Measurements from ENCODE around the gene GBF1. TPM values are rescaled to one million over a fixed set of nuclear protein-coding genes. Genes with fewer than 3 reads are reported as not detected.

The GBF1 gene
- total RNA-seq, 1 donor from 2014 or later, result 36.7 TPM

- no peak for DNase-seq (ENCODE audit: low read depth)
- H3K27me3 ChIP-seq (ENCODE audit: control insufficient read depth, insufficient read depth, low read length), result no peaks in the 10 kb centered on the region
- no peaks in the 10 kb centered on the region for H3K36me3 ChIP-seq (ENCODE audit: control insufficient read depth, insufficient read depth, low read length)
- no peak for TF ChIP-seq CTCF (IDR thresholded peaks at IDR 0.05; ENCODE audit: insufficient read depth, low read length, poor library complexity, severe bottlenecking)
- no peak overlapping the region for H3K4me3 ChIP-seq (ENCODE audit: low read depth, low read length)
Observed at GRCh38 chr10:102279104-102279503, 33.8 kb downstream of the GBF1 start.

- Histone ChIP-seq H3K4me3 (ENCODE audit: low read depth, low read length) (no peak overlapping the region), H3K27me3 (ENCODE audit: control insufficient read depth, insufficient read depth, low read length) (no peaks in the 10 kb centered on the region), H3K36me3 (ENCODE audit: control insufficient read depth, insufficient read depth, low read length) (no peaks in the 10 kb centered on the region)
- no peak for TF ChIP-seq CTCF (IDR thresholded peaks at IDR 0.05; ENCODE audit: insufficient read depth, low read length, poor library complexity, severe bottlenecking)
- no peak for DNase-seq (ENCODE audit: low read depth)
Observed at GRCh38 chr10:102280397-102281101, 35.2 kb downstream of the GBF1 start.

GRCh38 chr10:102281102-102281487 is 35.8 kb downstream of the GBF1 start:
- DNase-seq (ENCODE audit: low read depth), result no peak
- Histone ChIP-seq H3K4me3 (ENCODE audit: low read depth, low read length) (no peak overlapping the region), H3K27me3 (ENCODE audit: control insufficient read depth, insufficient read depth, low read length) (no peaks in the 10 kb centered on the region), H3K36me3 (ENCODE audit: control insufficient read depth, insufficient read depth, low read length) (no peaks in the 10 kb centered on the region)
- no peak for TF ChIP-seq CTCF (IDR thresholded peaks at IDR 0.05; ENCODE audit: insufficient read depth, low read length, poor library complexity, severe bottlenecking)

GRCh38 chr10:102283488-102283887 is 38.2 kb downstream of the GBF1 start:
- no peak for DNase-seq (ENCODE audit: low read depth)
- Histone ChIP-seq H3K36me3 (ENCODE audit: control insufficient read depth, insufficient read depth, low read length) (no peaks in the 10 kb centered on the region), H3K4me3 (ENCODE audit: low read depth, low read length) (no peak overlapping the region), H3K27me3 (ENCODE audit: control insufficient read depth, insufficient read depth, low read length) (no peaks in the 10 kb centered on the region)
- no peak for TF ChIP-seq CTCF (IDR thresholded peaks at IDR 0.05; ENCODE audit: insufficient read depth, low read length, poor library complexity, severe bottlenecking)

- TF ChIP-seq CTCF (IDR thresholded peaks at IDR 0.05; ENCODE audit: insufficient read depth, low read length, poor library complexity, severe bottlenecking), result no peak
- no peak for DNase-seq (ENCODE audit: low read depth)
- Histone ChIP-seq H3K36me3 (ENCODE audit: control insufficient read depth, insufficient read depth, low read length) (no peaks in the 10 kb centered on the region), H3K27me3 (ENCODE audit: control insufficient read depth, insufficient read depth, low read length) (no peaks in the 10 kb centered on the region), H3K4me3 (ENCODE audit: low read depth, low read length) (no peak overlapping the region)
Observed at GRCh38 chr10:102283890-102284289, 38.6 kb downstream of the GBF1 start.

- DNase-seq (ENCODE audit: low read depth), result no peak
- H3K27me3 ChIP-seq (ENCODE audit: control insufficient read depth, insufficient read depth, low read length), result no peaks in the 10 kb centered on the region
- no peak for TF ChIP-seq CTCF (IDR thresholded peaks at IDR 0.05; ENCODE audit: insufficient read depth, low read length, poor library complexity, severe bottlenecking)
- H3K36me3 ChIP-seq (ENCODE audit: control insufficient read depth, insufficient read depth, low read length), result no peaks in the 10 kb centered on the region
- no peak overlapping the region for H3K4me3 ChIP-seq (ENCODE audit: low read depth, low read length)
Observed at GRCh38 chr10:102284531-102284930, 39.2 kb downstream of the GBF1 start.

Measured in kidney epithelial cell (primary cell).